NCI-H146 treated with DMSO at 0.1 percent for 48 hours (cell line): ENCODE data around the gene ALDH18A1.

Experiments
- DNase-seq: peaks from one replicate; lab custom pipeline; 2025; ENCODE audit not compliant: unreplicated experiment; lab: John Stamatoyannopoulos, UW

Gene ALDH18A1

DNA sequence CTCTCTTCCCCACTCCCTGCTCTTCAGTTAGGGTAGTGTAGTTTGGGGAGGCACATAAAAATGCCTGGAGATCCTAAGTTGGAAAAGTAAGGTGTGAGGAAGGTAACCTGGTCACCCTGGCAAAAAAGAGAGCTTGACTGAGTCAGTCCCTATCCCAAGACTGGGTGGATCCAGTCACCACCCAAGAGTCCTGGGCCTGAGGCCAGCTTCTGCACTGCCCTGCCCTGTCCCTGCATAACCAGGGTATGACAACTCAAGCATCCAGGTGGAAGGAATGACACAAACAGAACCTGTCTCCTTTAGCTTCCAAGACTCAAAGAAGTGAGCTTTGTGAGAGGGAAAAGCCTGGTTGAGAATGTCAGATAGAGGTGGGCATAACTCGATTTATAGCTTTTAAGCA, 68.5 kb downstream of the ALDH18A1 start:
- DNase-seq = no peak

DNA sequence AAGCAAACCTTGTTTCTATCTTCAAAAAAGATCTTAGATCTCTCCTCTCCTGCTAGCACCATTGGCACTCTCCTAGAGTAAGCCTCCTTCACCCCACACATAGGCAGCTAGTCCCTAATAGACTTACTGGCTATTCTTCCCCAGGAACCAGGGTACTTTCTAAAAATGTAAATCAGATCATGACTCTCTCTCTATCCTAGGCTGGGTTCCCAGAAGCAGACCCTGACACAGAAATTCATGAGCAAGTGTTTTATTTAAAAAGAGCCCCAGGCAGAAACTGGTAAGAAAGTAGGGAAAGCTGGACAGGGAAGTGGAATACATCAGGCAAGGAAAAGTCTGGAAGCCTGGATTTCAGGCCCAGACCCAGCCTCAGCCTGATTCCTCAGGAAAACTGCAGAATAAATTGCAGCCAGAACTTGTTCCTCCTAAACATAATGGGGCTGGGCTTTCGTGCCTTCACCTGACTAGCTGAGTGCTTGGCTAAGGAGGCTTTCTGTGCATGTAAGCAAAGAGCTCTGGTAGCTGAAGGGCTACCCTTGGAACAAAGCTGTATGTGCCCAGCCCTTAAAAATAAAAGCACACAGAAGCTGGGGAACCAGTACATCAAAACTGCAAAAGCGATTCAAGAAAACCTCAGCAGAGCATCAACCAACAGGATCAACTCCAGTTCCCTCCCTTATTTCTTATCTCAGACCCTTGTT, 76.5 kb downstream of the ALDH18A1 start:
- no peak for DNase-seq

DNA sequence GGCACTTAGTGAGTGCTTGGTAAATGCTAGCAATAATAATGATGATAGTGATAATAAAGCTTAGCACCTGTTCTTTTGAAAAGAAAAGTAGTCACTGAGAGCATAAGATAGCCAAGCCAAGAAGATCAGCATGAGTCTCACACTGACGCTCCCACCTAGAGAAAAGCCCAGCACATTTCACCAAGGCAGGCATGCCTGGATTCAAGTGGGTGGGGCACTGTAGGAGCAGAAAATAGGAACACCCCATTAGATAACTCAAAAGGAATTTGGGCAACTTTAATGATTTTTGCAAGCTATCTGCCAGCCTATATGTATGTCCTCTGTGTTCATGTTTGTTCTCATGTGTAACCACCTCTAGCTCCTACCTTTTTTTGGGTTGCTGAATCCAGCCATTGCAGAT, 77.2 kb downstream of the ALDH18A1 start:
- DNase-seq = no peak

GRCh38 chr10:95578619-95579018, 77.9 kb downstream of the ALDH18A1 start:
- no peak for DNase-seq

DNA sequence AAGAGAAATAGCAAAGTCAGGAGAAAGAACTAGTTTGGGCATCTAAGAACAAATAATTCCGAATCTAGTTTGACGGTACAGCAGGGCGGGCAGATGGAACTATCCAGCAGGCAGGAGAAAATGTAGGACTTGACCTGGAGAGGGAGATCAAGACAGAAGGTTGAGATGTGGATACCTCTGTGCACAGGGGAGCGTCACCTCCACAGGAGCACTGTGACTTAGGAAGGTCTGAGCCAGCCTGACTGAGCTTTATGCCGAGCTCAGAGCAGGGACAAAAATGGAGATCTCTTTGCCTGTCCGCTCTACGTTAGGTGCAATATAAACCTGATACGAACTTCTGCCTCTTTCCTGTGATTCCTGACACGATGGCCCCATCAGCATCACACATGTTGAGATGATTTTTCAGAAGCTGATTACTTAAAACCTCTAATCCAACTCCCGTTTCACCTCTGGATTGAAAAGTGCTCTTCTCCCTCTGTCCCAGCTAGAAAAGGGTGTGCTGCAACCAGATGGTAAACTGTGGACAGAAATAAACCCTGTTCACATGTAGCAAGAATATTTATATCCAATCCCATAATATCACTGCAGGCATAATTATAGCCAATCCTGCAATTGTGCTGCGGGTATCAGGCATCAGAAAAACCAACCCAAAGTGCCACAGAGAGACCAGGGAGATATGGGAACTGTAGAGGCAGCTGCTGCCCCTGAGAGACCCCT, 81.7 kb downstream of the ALDH18A1 start:
- no peak for DNase-seq

DNA sequence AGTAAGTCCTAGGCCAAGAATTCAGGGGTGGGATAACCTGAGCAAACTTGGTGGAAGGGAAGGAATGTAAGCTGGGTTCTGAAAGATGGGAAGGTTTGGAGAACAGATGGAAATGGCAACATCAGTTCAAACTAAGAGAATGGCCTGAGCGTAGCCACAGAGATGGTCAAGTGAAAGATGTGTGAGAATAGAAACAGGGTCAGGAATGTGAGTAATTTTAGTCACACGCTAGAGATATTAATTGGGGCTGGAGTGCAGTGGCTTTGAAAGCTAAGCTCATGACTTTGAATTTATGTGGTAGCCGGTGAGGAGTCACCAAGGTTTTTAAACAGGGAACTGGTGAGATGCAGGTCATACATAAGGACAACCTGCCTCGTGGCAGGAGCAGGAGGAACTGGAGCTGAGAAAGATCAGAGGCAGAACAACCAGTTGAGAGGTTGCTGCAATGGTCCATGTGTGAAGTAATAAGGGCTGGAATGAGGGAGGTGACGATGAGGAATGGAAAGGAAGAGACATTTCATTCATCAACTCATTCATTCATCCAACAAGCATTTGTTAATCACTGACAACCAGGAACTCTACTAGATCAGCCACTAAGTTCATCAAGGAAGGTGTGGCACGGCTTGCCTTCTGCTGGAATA, 82.4 kb downstream of the ALDH18A1 start:
- DNase-seq = no peak

- DNase-seq = no peak
Observed at GRCh38 chr10:95573527-95573926, 83.0 kb downstream of the ALDH18A1 start.

DNA sequence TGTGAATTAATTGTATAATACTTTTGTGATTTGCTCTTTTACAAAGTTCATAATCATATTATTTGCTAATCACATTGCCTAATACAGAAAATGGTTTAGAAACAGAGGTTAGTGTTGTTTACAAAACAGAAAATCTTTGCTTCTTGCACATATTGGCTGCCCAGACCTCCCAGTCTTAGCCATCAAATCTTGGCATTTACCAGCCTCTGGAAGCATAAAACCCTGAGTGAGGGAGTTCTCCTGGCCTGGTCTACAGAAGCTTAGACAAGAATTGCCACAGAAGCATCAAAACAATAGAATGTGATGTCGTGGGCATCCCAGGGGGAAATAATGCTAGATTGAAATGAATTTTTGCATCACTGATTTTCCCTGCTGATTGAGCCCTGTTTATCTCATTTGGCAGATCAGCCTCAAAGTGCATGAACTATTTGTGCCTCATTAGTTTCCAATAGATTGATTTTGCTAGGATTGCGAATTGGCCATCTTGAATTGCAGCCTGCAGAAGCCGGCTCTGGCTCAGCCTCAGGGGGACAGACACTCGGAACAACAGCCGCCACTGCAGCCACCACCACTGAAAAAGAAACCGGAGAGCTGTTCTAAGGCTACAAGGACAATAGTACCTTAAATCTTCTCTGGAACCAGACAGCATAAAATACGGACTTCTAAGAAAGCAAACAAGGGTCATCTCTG, 84.2 kb downstream of the ALDH18A1 start:
- no peak for DNase-seq

DNA sequence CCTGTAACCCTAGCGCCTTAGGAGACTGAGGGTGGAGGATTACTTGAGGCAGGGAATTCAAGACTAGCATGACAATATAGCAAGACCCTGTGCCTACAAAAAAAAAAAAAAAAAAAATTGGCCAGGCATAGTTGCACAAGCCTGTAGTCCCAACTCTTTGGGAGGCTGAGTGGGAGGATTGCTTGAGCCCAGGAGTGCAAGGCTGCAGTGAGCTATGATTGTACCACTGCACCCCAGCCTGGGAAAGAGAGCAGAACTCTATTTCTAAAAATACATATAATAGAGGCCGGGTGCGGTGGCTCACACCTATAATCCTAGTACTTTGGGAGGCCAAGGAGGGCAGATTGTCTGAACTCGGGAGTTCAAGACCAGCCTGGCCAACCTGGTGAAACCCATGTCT, 85.1 kb downstream of the ALDH18A1 start:
- DNase-seq = no peak

DNA sequence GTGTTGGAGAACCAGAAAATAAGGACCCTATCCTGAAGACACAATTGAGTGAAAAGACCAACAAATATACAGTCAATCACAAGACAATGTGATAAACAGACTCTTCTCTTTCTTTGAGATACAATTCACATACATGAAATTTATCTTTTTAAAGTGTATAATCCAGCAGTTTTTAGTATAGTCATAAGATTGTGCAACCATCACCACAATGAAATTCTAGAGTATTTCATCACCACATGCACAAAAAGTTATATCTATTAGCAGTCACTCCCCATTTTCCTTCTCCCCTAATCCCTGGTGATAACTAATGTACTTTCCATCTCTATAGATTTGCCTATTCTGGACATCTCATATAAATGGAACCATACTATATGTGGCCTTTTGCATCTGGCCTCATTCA, 87.1 kb downstream of the ALDH18A1 start:
- DNase-seq = no peak

DNA sequence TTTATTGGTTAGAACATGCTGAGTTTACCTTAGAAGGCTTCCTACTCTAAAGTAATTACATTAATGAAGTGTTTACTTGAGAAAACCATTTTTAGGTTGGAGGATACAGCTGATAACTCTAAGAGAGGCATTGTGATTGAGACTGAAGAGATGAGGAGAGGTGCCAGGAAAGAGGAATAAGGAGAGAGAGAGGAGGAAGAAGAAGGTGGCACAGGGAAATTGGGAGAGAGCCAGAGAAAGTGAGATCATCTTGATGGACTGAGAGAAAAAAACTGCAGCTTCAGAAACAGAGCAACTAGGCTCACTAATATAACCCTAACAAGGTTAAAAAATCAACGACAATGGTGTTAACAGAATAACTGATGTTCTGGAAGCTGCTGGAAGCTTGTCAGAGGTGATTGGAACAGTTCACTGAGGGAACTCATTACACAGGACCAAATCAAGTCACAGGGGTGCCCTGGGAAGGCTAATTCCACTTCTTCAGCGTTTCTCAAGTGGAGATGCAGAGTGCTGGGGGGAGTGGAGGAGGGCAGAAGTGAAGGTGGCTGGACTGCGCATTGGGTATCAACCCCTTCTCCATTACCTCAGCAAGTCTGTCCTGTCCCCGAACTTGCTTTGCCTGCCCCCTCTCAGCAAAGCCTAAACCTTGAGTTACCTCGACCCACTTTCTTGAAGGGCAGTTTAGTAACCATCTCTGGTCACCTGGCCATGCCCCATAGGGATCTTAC, 88.4 kb downstream of the ALDH18A1 start:
- no peak for DNase-seq

GRCh38 chr10:95566136-95566535, 90.4 kb downstream of the ALDH18A1 start:
- DNase-seq = no peak

GRCh38 chr10:95565336-95565735, 91.2 kb downstream of the ALDH18A1 start:
- DNase-seq = no peak

- no peak for DNase-seq
Observed at GRCh38 chr10:95564291-95564690, 92.2 kb downstream of the ALDH18A1 start.

DNA sequence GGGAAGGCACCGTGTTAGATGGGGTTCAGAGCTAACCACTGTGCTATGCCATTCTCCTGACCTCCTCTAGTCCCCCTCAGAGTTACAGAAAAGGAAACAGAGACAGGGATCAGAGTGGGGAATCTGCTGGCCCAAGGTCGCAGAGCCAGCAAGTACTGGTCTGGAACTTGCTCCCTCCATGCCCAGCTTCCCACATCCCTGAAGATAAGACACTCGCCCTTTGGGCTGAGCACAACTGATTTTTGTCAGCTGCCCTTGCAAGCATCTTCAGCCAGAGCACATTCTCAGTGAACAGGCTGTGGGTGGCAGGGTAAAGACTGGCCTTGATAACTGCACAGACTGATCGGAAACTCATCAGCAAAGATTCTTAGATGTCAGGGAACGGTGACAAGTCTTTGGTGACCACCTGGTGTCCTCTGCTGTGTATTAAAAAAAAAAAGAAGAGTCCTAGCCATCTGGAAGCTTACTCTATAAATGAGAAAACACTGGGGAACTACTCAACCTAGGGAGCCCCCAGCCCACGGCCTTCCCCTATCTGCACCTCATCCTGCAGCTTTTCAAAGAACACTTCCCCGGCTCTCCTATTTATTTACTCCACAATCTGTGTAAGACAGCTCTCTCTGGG, 94.1 kb downstream of the ALDH18A1 start:
- no peak for DNase-seq

GRCh38 chr10:95561864-95562177, 94.7 kb downstream of the ALDH18A1 start:
- DNase-seq = no peak

GRCh38 chr10:95561177-95561863, 95.2 kb downstream of the ALDH18A1 start, which contains the start of gene SORBS1:
TSS of gene SORBS1 (minus strand) at chr10:95561371. CDS start at chr10:95441135, 120,236 bp downstream.
- DNase-seq = peak; percentile 95

- DNase-seq = peak; percentile 32
Observed at GRCh38 chr10:95560278-95561176, 96.0 kb downstream of the ALDH18A1 start.

DNA sequence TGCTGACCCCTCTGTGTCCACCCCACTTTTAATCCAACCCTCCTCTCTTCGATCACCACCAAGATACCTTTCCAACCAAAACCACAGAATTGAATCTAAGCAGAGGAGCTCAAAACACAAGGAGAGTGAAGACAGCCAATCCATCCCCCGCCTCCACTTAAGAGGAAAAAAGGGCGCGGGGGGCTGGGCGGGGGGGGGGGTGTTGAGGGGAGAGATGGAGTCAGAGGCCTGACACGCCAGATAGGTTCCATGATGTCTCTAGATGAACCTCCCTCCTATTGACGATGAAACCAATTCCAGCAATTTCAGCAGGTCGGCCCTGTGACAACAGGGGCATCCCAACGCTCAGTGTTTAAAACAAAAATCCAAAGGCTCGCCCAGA, 96.6 kb downstream of the ALDH18A1 start:
- no peak for DNase-seq
